Esophagus muscularis mucosa (tissue), 4 donors: ENCODE data around the gene CHPF2. TPM values are rescaled to one million over a fixed set of nuclear protein-coding genes. Genes with fewer than 3 reads are reported as not detected.

Source experiments
- DNase-seq: peaks from one replicate; pipeline ENCODE4 v3.0.0-alpha.2; 2017; ENCODE audit errors: extremely low spot score
- H3K27ac ChIP-seq, 4 donors: fragments of 200-600 bp; sonication (generic); replicated peaks in 1 of 4; 1 replicate in 3 of 4; 2 replicates in 1 of 4; pipeline ENCODE4 v1.5.1; 2016 to 2019; ENCODE audit warnings: mild to moderate bottlenecking in 1 of 4
- H3K27me3 ChIP-seq, 4 donors: fragments of 200-600 bp; sonication (generic); one replicate each; pipeline versions ENCODE4 v1.5.1 to v1.6.0; 2016 to 2019
- H3K36me3 ChIP-seq, 4 donors: fragments of 200-600 bp; sonication (generic); one replicate each; pipeline ENCODE4 v1.5.1; 2016 to 2019
- H3K4me1 ChIP-seq, 4 donors: fragments of 200-600 bp; sonication (generic); one replicate each; pipeline ENCODE4 v1.5.1; 2016 to 2019
- H3K4me3 ChIP-seq, 4 donors: fragments of 200-600 bp; sonication (generic); 1 replicate in 2 of 4; 2 replicates in 2 of 4; pipeline ENCODE4 v1.5.1; 2016 to 2019; ENCODE audit warnings: mild to moderate bottlenecking in 4 of 4, moderate library complexity in 1 of 4
- H3K9me3 ChIP-seq, 4 donors: fragments of 200-600 bp; sonication (generic); 1 replicate in 3 of 4; 2 replicates in 1 of 4; pipeline ENCODE4 v1.5.1; 2016 to 2019
- EP300 ChIP-seq: sonication (generic); formaldehyde crosslinking; IDR thresholded peaks from one replicate; pipeline ENCODE4 v1.6.1; 2017; ENCODE audit warnings: antibody characterized with exemption
- POLR2A ChIP-seq: fragments of 450-650 bp; IDR thresholded peaks from one replicate; pipeline ENCODE4 v1.6.1; 2017; ENCODE audit warnings: antibody characterized with exemption, moderate library complexity, mild to moderate bottlenecking, low read depth
- POLR2AphosphoS5 ChIP-seq, 2 donors: sonication (generic); formaldehyde crosslinking; IDR thresholded peaks; one replicate each; pipeline ENCODE4 v1.6.1; 2017; ENCODE audit warnings: antibody characterized with exemption in 2 of 2
- WGBS: methylation state at CpG from one replicate; pipeline ENCODE4 v1.1.5; 2018; 5-methylcytosine and 5-hydroxymethylcytosine counted together
- intact Hi-C: fragments of 100-400 bp; cut with DNase I; formaldehyde crosslinking; loops from one replicate; pipeline ENCODE4 v1.15.1; 2023
- total RNA-seq, 4 donors: library from RNA; depleted of rRNA; stranded (reverse); fragments of >200 nt; gene quantifications; one replicate each; pipeline versions ENCODE4 v1.1.0 to v1.2.1, GENCODE V29; 2016
- TF ChIP-seq, protein P1 (sequence below), 3 experiments: fragments of 200-600 bp in 2 of 3; fragments of 450-650 bp in 1 of 3; sonication (generic) in 2 of 3; IDR thresholded peaks; one replicate each; pipeline ENCODE4 v1.5.1; 2017 to 2019; ENCODE audit warnings: antibody characterized with exemption in 3 of 3, mild to moderate bottlenecking in 2 of 3, moderate library complexity in 1 of 3

The CHPF2 gene
- total RNA-seq, 4 donors from 2014 or later: 23.7 to 39.4 (median 26.8) TPM

GRCh38 chr7:151251328-151251688 lies 19.0 kb downstream of the CHPF2 start:
- H3K4me3 ChIP-seq: peak overlapping the region; percentile 69 to 72 (median 70)
- H3K27me3 ChIP-seq: no peaks in the 10 kb centered on the region
- intact Hi-C loops: no loop called here
- no peaks in the 10 kb centered on the region for H3K36me3 ChIP-seq
- TF ChIP-seq EP300 (no peak), POLR2AphosphoS5 (IDR thresholded peaks at IDR 0.05) (no peak), POLR2A (no peak)
- TF ChIP-seq, protein P1, sequence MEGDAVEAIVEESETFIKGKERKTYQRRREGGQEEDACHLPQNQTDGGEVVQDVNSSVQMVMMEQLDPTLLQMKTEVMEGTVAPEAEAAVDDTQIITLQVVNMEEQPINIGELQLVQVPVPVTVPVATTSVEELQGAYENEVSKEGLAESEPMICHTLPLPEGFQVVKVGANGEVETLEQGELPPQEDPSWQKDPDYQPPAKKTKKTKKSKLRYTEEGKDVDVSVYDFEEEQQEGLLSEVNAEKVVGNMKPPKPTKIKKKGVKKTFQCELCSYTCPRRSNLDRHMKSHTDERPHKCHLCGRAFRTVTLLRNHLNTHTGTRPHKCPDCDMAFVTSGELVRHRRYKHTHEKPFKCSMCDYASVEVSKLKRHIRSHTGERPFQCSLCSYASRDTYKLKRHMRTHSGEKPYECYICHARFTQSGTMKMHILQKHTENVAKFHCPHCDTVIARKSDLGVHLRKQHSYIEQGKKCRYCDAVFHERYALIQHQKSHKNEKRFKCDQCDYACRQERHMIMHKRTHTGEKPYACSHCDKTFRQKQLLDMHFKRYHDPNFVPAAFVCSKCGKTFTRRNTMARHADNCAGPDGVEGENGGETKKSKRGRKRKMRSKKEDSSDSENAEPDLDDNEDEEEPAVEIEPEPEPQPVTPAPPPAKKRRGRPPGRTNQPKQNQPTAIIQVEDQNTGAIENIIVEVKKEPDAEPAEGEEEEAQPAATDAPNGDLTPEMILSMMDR (IDR thresholded peaks at IDR 0.05): no peak
- H3K27ac ChIP-seq: peak overlapping the region; percentile 91 to 97 (median 94)
- DNase-seq: no peak
- H3K4me1 ChIP-seq: peaks cover 63 to 66% (median 65%) of the 10 kb centered on the region in 4 donors
- no peaks in the 10 kb centered on the region for H3K9me3 ChIP-seq
- WGBS: 0% methylated on average over 1 of the region's 19 CpGs

- H3K4me1 ChIP-seq: peaks cover 56 to 60% (median 59%) of the 10 kb centered on the region in 4 donors
- intact Hi-C loops: no loop called here
- TF ChIP-seq POLR2A (no peak), POLR2AphosphoS5 (IDR thresholded peaks at IDR 0.05) (peak; percentile 68 to 75)
These were observed 19.6 kb downstream of the CHPF2 start for GRCh38 chr7:151251689-151252560.

GRCh38 chr7:151252561-151252835 lies 20.2 kb downstream of the CHPF2 start:
- DNase-seq: no peak
- 19% methylated on average over 4 of the region's 9 CpGs for WGBS
- intact Hi-C loops: no loop called here
- H3K4me3 ChIP-seq: peak overlapping the region; percentile 69 to 72 (median 70)
- peaks cover 51 to 54% (median 53%) of the 10 kb centered on the region in 4 donors for H3K4me1 ChIP-seq
- TF ChIP-seq POLR2A: no peak
- TF ChIP-seq EP300: no peak
- TF ChIP-seq POLR2AphosphoS5 (IDR thresholded peaks at IDR 0.05): no peak
- TF ChIP-seq, protein P1 (IDR thresholded peaks at IDR 0.05): no peak
- H3K9me3 ChIP-seq: no peaks in the 10 kb centered on the region
- no peaks in the 10 kb centered on the region for H3K27me3 ChIP-seq
- H3K36me3 ChIP-seq: no peaks in the 10 kb centered on the region
- H3K27ac ChIP-seq: peak overlapping the region; percentile 91 to 97 (median 94)

More at GRCh38 chr7:151251689-151252560, 19.6 kb downstream of the CHPF2 start:
- 4% methylated on average over 19 of the region's 79 CpGs for WGBS
- H3K36me3 ChIP-seq: no peaks in the 10 kb centered on the region
- H3K9me3 ChIP-seq: no peaks in the 10 kb centered on the region
- peak overlapping the region; percentile 69 to 72 (median 70) for H3K4me3 ChIP-seq
- H3K27ac ChIP-seq: peak overlapping the region; percentile 91 to 97 (median 94)
- DNase-seq: no peak
- H3K27me3 ChIP-seq: no peaks in the 10 kb centered on the region

DNA sequence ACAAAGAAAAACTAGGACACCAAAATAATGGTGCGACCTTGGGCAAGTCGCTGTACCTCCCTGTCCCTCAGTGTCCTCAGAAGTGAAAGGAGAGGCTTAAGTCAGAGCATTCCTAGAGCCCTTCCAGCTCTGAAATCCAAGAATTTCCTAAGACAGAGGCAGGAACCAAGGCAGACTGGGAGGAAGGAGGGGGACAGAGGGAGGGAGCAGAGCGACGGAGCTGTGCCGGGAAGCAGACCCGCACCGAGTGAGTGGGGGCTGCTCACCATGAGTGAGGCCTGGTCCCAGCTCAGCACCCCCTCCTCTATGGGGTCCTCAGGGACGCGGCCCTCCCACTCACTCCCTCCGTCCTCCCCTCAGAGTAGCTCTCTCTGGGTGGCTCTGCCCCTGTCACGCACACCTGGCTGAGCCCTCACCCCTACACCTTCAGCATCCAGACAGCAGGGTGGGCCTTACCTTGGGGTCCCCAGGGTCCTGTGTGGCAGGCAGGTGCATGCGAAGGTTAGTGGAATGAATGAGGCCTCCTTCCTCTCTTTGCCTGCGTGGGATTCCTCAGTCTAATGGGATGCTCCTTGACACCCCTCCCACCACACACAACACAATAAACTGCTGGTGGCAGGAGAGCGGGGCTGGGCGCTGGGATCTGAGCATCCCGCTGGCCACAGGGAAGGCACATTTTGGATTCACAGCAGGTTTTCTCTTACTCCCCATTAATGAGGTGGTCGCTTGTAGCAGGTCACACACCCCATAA lies 20.9 kb downstream of the CHPF2 start:
- TF ChIP-seq, protein P1 (IDR thresholded peaks at IDR 0.05): no peak
- peak; percentile 23 to 36 for TF ChIP-seq POLR2AphosphoS5 (IDR thresholded peaks at IDR 0.05)
- Histone ChIP-seq H3K27me3 (no peaks in the 10 kb centered on the region), H3K4me1 (peaks cover 44 to 48% (median 47%) of the 10 kb centered on the region in 4 donors), H3K27ac (peak overlapping the region; percentile 91 to 97 (median 94)), H3K4me3 (peak overlapping the region; percentile 69 to 72 (median 70)), H3K36me3 (no peaks in the 10 kb centered on the region), H3K9me3 (no peaks in the 10 kb centered on the region)
- 64% methylated on average over 16 of the region's 17 CpGs for WGBS
- intact Hi-C loops: no loop called here
- no peak for DNase-seq

GRCh38 chr7:151254316-151254715 lies 22.0 kb downstream of the CHPF2 start:
- no peaks in the 10 kb centered on the region for H3K36me3 ChIP-seq
- H3K27me3 ChIP-seq: no peaks in the 10 kb centered on the region
- H3K27ac ChIP-seq: peak overlapping the region in 1 of 4 donors; percentile 94
- no peak overlapping the region for H3K4me3 ChIP-seq
- intact Hi-C loops: no loop called here
- no peak for TF ChIP-seq EP300
- no peak for TF ChIP-seq POLR2A
- TF ChIP-seq, protein P1 (IDR thresholded peaks at IDR 0.05): no peak
- WGBS: 86% methylated on average over 7 of the region's 7 CpGs
- H3K9me3 ChIP-seq: no peaks in the 10 kb centered on the region
- peaks cover 36 to 45% (median 39%) of the 10 kb centered on the region in 4 donors for H3K4me1 ChIP-seq
- no peak for DNase-seq
